CD4-positive, alpha-beta T cell (primary cell): ENCODE measurements around the gene NYAP2. TPM values are rescaled to one million over a fixed set of nuclear protein-coding genes. Genes with fewer than 3 reads are reported as not detected.

Experiments used
- ATAC-seq: fragments of 200-7000 bp; cut with Tn5 transposase; one replicate; pipeline ENCODE4 v1.10.0; 2022; ENCODE audit warnings: mild to moderate bottlenecking; ENCODE audit not compliant: poor library complexity
- CTCF ChIA-PET: fragments of 350-600 bp; sonication (Branson Sonifier 250); formaldehyde crosslinking; loops from one replicate; lab custom pipeline; 2021; ENCODE audit warnings: antibody characterized with exemption, inconsistent platforms; lab: Charles Lee
- POLR2A ChIA-PET: fragments of 350-600 bp; sonication (Branson Sonifier 250); formaldehyde crosslinking; loops from one replicate; lab custom pipeline; 2021; ENCODE audit warnings: antibody characterized with exemption, inconsistent platforms; lab: Charles Lee
- DNase-seq, 14 experiments: peaks; one replicate each; pipeline ENCODE4 v3.0.0-alpha.2; 2013 to 2020; ENCODE audit warnings: mixed read lengths in 2 of 14
- H3K27ac ChIP-seq, 2 donors: one replicate each; pipeline versions ENCODE4 v1.5.1 to v1.7.0; 2013; ENCODE audit warnings: low read length in 2 of 2, low read depth in 1 of 2, mild to moderate bottlenecking in 1 of 2
- H3K27me3 ChIP-seq, 2 experiments: 1 replicate in 1 of 2; 2 replicates in 1 of 2; pipeline versions ENCODE4 v1.6.1 to v1.7.0; 2013; ENCODE audit warnings: low read length in 2 of 2, control low read depth in 1 of 2, mild to moderate bottlenecking in 1 of 2, moderate library complexity in 1 of 2; ENCODE audit not compliant: insufficient read depth in 2 of 2, control insufficient read depth in 1 of 2
- H3K36me3 ChIP-seq: one replicate; pipeline ENCODE4 v1.6.1; 2013; ENCODE audit warnings: low read length, control low read depth; ENCODE audit not compliant: insufficient read depth
- H3K4me1 ChIP-seq: one replicate; pipeline ENCODE4 v1.6.1; 2013; ENCODE audit warnings: low read length, control low read depth; ENCODE audit not compliant: insufficient read depth
- H3K4me3 ChIP-seq: one replicate; pipeline ENCODE4 v1.5.1; 2013; ENCODE audit warnings: mild to moderate bottlenecking, low read length, moderate library complexity
- H3K9me3 ChIP-seq, 2 experiments: 1 replicate in 1 of 2; 2 replicates in 1 of 2; pipeline versions ENCODE4 v1.6.1 to v1.7.0; 2013; ENCODE audit warnings: low read length in 2 of 2, mild to moderate bottlenecking in 2 of 2, control low read depth in 1 of 2, moderate library complexity in 1 of 2; ENCODE audit not compliant: control insufficient read depth in 1 of 2, insufficient read depth in 1 of 2
- H3K27ac Mint-ChIP-seq: one replicate; pipeline ENCODE4 v1.8.0; 2020; ENCODE audit warnings: mixed read lengths
- H3K27me3 Mint-ChIP-seq: one replicate; pipeline ENCODE4 v1.8.0; 2021; ENCODE audit warnings: mixed read lengths
- H3K36me3 Mint-ChIP-seq: one replicate; pipeline ENCODE4 v1.8.0; 2021; ENCODE audit warnings: low read depth, mixed read lengths
- H3K4me1 Mint-ChIP-seq: one replicate; pipeline ENCODE4 v1.8.0; 2021; ENCODE audit warnings: low read depth, mixed read lengths
- H3K4me3 Mint-ChIP-seq: one replicate; pipeline ENCODE4 v1.8.0; 2020; ENCODE audit warnings: mild to moderate bottlenecking, mixed read lengths
- H3K9me3 Mint-ChIP-seq: one replicate; pipeline ENCODE4 v1.8.0; 2020; ENCODE audit warnings: mixed read lengths
- intact Hi-C, 2 experiments: fragments of 100-400 bp; cut with DNase I in 1 of 2; cut with micrococcal nuclease in 1 of 2; formaldehyde crosslinking; loops; one replicate each; pipeline versions ENCODE4 v1.15.1 to v1.9.0; 2023 to 2025; cut with DNase I, micrococcal nuclease
- total RNA-seq, 174 experiments: library from RNA in 2 of 174; stranded (reverse) in 2 of 174; gene quantifications; one replicate each; pipeline ENCODE4 v1.2.3 and lab custom pipeline; 2021 to 2026
- TF ChIP-seq, protein P1 (sequence below): fragments of 200-600 bp; IDR thresholded peaks from one replicate; pipeline ENCODE4 v1.8.0; 2022; ENCODE audit warnings: antibody characterized with exemption, mild to moderate bottlenecking

The NYAP2 gene
- total RNA-seq, 2 experiments from 2014 or later = not detected

GRCh38 chr2:225640550-225640949, 241.0 kb downstream of the NYAP2 start:
- H3K36me3 ChIP-seq = no peaks in the 10 kb centered on the region
- intact Hi-C loops = no loop called here
- POLR2A ChIA-PET = no interaction called here
- H3K27ac ChIP-seq = no peak overlapping the region
- no peaks in the 10 kb centered on the region for H3K27me3 ChIP-seq
- ATAC-seq (no peak), DNase-seq (no peak)
- CTCF ChIA-PET = no interaction called here
- no peaks in the 10 kb centered on the region for H3K36me3 Mint-ChIP-seq
- H3K9me3 Mint-ChIP-seq = peaks cover 3% of the 10 kb centered on the region
- H3K27me3 Mint-ChIP-seq = peaks cover 12% of the 10 kb centered on the region
- H3K9me3 ChIP-seq = no peaks in the 10 kb centered on the region
- TF ChIP-seq, protein P1, sequence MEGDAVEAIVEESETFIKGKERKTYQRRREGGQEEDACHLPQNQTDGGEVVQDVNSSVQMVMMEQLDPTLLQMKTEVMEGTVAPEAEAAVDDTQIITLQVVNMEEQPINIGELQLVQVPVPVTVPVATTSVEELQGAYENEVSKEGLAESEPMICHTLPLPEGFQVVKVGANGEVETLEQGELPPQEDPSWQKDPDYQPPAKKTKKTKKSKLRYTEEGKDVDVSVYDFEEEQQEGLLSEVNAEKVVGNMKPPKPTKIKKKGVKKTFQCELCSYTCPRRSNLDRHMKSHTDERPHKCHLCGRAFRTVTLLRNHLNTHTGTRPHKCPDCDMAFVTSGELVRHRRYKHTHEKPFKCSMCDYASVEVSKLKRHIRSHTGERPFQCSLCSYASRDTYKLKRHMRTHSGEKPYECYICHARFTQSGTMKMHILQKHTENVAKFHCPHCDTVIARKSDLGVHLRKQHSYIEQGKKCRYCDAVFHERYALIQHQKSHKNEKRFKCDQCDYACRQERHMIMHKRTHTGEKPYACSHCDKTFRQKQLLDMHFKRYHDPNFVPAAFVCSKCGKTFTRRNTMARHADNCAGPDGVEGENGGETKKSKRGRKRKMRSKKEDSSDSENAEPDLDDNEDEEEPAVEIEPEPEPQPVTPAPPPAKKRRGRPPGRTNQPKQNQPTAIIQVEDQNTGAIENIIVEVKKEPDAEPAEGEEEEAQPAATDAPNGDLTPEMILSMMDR = no peak
- no peaks in the 10 kb centered on the region for H3K4me1 Mint-ChIP-seq
- no peak overlapping the region for H3K4me3 Mint-ChIP-seq
- H3K4me3 ChIP-seq = no peak overlapping the region
- H3K4me1 ChIP-seq = no peaks in the 10 kb centered on the region
- no peak overlapping the region for H3K27ac Mint-ChIP-seq

- POLR2A ChIA-PET = no interaction called here
- Mint-ChIP-seq H3K36me3 (no peaks in the 10 kb centered on the region), H3K4me3 (no peak overlapping the region), H3K27ac (no peak overlapping the region), H3K9me3 (peaks cover 3% of the 10 kb centered on the region), H3K4me1 (no peaks in the 10 kb centered on the region), H3K27me3 (peaks cover 11% of the 10 kb centered on the region)
- no peak overlapping the region for H3K4me3 ChIP-seq
- CTCF ChIA-PET = no interaction called here
- H3K27ac ChIP-seq = no peak overlapping the region
- TF ChIP-seq, protein P1 = no peak
- DNase-seq = no peak
- ATAC-seq = no peak
- H3K9me3 ChIP-seq = no peaks in the 10 kb centered on the region
- peaks cover 0 to 3% of the 10 kb centered on the region in 2 experiments for H3K27me3 ChIP-seq
- H3K4me1 ChIP-seq = no peaks in the 10 kb centered on the region
- intact Hi-C loops = no loop called here
- no peaks in the 10 kb centered on the region for H3K36me3 ChIP-seq
Measured at GRCh38 chr2:225649274-225649673, 249.8 kb downstream of the NYAP2 start.

DNA sequence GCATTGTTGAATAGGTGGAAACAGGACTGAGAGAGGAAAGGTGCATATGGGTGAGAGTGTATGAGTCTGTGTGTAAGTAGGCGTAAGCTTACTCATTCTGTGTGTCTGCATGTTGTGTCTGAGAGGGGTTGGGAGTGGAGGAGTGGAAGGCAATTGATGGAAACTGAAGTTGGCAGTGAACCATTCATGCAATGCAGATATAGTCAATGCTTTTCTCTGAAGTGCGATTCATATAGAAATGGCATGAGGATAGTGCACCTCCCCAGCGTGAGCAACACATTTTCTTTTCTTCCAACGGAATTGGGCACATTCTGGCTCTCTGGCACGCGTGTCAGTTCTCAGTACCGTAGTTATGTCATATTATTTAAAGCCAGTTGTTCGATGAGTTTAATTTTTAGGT, 250.5 kb downstream of the NYAP2 start:
- POLR2A ChIA-PET = interaction anchor here (0.9 kb wide), 1 partner anchor 14 kb away, joined by 3 read pairs; no protein-coding TSS in a partner anchor
- Mint-ChIP-seq H3K9me3 (peaks cover 3% of the 10 kb centered on the region), H3K36me3 (no peaks in the 10 kb centered on the region), H3K27ac (no peak overlapping the region), H3K4me1 (no peaks in the 10 kb centered on the region), H3K4me3 (no peak overlapping the region), H3K27me3 (peaks cover 11% of the 10 kb centered on the region)
- CTCF ChIA-PET = no interaction called here
- intact Hi-C loops = loop anchor here in 1 of 2 experiments (10.0 kb wide), 1 partner anchor 845 kb away; no protein-coding TSS in a partner anchor
- TF ChIP-seq, protein P1 = no peak
- Histone ChIP-seq H3K9me3 (no peaks in the 10 kb centered on the region), H3K36me3 (no peaks in the 10 kb centered on the region), H3K4me3 (no peak overlapping the region), H3K27me3 (peaks cover 0 to 3% of the 10 kb centered on the region in 2 experiments), H3K27ac (no peak overlapping the region), H3K4me1 (no peaks in the 10 kb centered on the region)
- DNase-seq (no peak), ATAC-seq (no peak)
